ENCODE data around the gene C2orf80.

DNA sequence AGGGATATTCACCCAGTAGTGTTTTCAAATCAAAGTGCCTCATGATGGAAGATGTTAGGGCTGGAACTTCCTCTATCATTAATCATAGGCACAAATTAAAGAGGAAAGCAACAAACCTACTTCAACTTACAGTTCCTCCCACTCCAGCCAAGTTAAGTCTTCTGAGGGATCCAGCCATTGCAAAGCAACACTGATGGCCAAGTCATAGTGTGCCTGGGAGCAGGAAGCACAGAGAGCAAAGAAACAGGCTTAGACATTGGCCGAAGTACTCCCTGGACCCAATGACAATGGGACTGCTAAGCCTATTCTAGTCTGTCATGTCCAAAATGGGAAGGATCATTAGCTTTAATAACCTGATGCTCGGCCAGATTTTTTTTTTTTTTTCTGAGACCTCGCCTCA is 7.0 kb downstream of the C2orf80 start:
- TF ChIP-seq, protein P1, sequence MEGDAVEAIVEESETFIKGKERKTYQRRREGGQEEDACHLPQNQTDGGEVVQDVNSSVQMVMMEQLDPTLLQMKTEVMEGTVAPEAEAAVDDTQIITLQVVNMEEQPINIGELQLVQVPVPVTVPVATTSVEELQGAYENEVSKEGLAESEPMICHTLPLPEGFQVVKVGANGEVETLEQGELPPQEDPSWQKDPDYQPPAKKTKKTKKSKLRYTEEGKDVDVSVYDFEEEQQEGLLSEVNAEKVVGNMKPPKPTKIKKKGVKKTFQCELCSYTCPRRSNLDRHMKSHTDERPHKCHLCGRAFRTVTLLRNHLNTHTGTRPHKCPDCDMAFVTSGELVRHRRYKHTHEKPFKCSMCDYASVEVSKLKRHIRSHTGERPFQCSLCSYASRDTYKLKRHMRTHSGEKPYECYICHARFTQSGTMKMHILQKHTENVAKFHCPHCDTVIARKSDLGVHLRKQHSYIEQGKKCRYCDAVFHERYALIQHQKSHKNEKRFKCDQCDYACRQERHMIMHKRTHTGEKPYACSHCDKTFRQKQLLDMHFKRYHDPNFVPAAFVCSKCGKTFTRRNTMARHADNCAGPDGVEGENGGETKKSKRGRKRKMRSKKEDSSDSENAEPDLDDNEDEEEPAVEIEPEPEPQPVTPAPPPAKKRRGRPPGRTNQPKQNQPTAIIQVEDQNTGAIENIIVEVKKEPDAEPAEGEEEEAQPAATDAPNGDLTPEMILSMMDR (IDR thresholded peaks at IDR 0.05; ENCODE audit: poor library complexity, severe bottlenecking), result no peak
- TF ChIP-seq RAD21 (conservative IDR thresholded peaks at IDR 0.05), result no peak
- TF ChIP-seq POLR2AphosphoS5 (IDR thresholded peaks at IDR 0.05), result no peak
- TF ChIP-seq EP300 (conservative IDR thresholded peaks at IDR 0.05; ENCODE audit: poor library complexity, severe bottlenecking), result no peak
- no peak for TF ChIP-seq EZH2 (IDR thresholded peaks at IDR 0.05; ENCODE audit: borderline replicate concordance, insufficient read depth, low read length, poor library complexity, severe bottlenecking)
- no peak for TF ChIP-seq SMC3 (conservative IDR thresholded peaks at IDR 0.05; ENCODE audit: poor library complexity)
- TF ChIP-seq, protein P2, sequence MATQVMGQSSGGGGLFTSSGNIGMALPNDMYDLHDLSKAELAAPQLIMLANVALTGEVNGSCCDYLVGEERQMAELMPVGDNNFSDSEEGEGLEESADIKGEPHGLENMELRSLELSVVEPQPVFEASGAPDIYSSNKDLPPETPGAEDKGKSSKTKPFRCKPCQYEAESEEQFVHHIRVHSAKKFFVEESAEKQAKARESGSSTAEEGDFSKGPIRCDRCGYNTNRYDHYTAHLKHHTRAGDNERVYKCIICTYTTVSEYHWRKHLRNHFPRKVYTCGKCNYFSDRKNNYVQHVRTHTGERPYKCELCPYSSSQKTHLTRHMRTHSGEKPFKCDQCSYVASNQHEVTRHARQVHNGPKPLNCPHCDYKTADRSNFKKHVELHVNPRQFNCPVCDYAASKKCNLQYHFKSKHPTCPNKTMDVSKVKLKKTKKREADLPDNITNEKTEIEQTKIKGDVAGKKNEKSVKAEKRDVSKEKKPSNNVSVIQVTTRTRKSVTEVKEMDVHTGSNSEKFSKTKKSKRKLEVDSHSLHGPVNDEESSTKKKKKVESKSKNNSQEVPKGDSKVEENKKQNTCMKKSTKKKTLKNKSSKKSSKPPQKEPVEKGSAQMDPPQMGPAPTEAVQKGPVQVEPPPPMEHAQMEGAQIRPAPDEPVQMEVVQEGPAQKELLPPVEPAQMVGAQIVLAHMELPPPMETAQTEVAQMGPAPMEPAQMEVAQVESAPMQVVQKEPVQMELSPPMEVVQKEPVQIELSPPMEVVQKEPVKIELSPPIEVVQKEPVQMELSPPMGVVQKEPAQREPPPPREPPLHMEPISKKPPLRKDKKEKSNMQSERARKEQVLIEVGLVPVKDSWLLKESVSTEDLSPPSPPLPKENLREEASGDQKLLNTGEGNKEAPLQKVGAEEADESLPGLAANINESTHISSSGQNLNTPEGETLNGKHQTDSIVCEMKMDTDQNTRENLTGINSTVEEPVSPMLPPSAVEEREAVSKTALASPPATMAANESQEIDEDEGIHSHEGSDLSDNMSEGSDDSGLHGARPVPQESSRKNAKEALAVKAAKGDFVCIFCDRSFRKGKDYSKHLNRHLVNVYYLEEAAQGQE (IDR thresholded peaks at IDR 0.05; ENCODE audit: borderline replicate concordance), result no peak
- TF ChIP-seq MXI1 (conservative IDR thresholded peaks at IDR 0.05; ENCODE audit: poor library complexity, severe bottlenecking), result no peak
- no peak for TF ChIP-seq TAF1 (IDR thresholded peaks at IDR 0.05; ENCODE audit: low read depth)

Data from neural cell (in vitro differentiated cells).